ENCODE measurements around the gene FAM219A.
"Not testable (repeated sequence)": the region's sequence is repeated elsewhere in the genome, so short reads cannot be mapped to it uniquely, and the experiment has no call there.

FAM219A gene

GRCh38 chr9:34352957-34353356 is 105.4 kb downstream of the FAM219A start:
- not testable (repeated sequence) for DNase-seq

- DNase-seq = not testable (repeated sequence)
Measured at GRCh38 chr9:34352122-34352652, 106.2 kb downstream of the FAM219A start.

GRCh38 chr9:34349324-34349723 is 109.0 kb downstream of the FAM219A start:
- no peak for DNase-seq
